HG02973 (cell line): ENCODE results near the gene FAM76A.
A peak's percentile ranks its signal among the peaks of the same experiment; 100 is the strongest.
"Not testable (repeated sequence)": the region's sequence is repeated elsewhere in the genome, so short reads cannot be mapped to it uniquely, and the experiment has no call there.

Source experiments
- ATAC-seq: cut with Tn5 transposase; IDR thresholded peaks from one replicate; pipeline ENCODE4 v1.9.1; 2021; ENCODE audit warnings: moderate library complexity; ENCODE audit not compliant: unreplicated experiment

FAM76A gene

GRCh38 chr1:27725374-27726172, at the start of gene FAM76A:
Gene FAM76A, plus strand, starts transcription at chr1:27725961. Its CDS starts 120 bp downstream, at chr1:27726081.
- ATAC-seq, result peak; percentile 94

GRCh38 chr1:27676410-27676809, 49.4 kb upstream of the FAM76A start:
- ATAC-seq, result no peak

GRCh38 chr1:27678747-27679146, 47.0 kb upstream of the FAM76A start:
- no peak for ATAC-seq

- not testable (repeated sequence) for ATAC-seq
These were observed 45.5 kb upstream of the FAM76A start for GRCh38 chr1:27680225-27680791.

- ATAC-seq, result not testable (repeated sequence)
These were observed 44.2 kb upstream of the FAM76A start for GRCh38 chr1:27681580-27681979.

GRCh38 chr1:27682351-27682944, 43.3 kb upstream of the FAM76A start:
- no peak for ATAC-seq

- ATAC-seq, result no peak
These were observed 41.6 kb upstream of the FAM76A start for GRCh38 chr1:27684176-27684575.

- no peak for ATAC-seq
These were observed 39.4 kb upstream of the FAM76A start for GRCh38 chr1:27686223-27686990.

GRCh38 chr1:27687906-27688305, 37.9 kb upstream of the FAM76A start:
- no peak for ATAC-seq

- ATAC-seq, result no peak
These were observed 36.2 kb upstream of the FAM76A start for GRCh38 chr1:27689423-27690173.

- no peak for ATAC-seq
These were observed 35.6 kb upstream of the FAM76A start for GRCh38 chr1:27690183-27690582.

- ATAC-seq, result not testable (repeated sequence)
These were observed 28.9 kb upstream of the FAM76A start for GRCh38 chr1:27696835-27697234.

- ATAC-seq, result no peak
These were observed 20.8 kb upstream of the FAM76A start for GRCh38 chr1:27704958-27705357.

- no peak for ATAC-seq
These were observed 20.2 kb upstream of the FAM76A start for GRCh38 chr1:27705545-27705944.

- no peak for ATAC-seq
These were observed 15.2 kb upstream of the FAM76A start for GRCh38 chr1:27710574-27710973.

GRCh38 chr1:27713139-27713725, 12.5 kb upstream of the FAM76A start:
- ATAC-seq, result no peak

- no peak for ATAC-seq
These were observed 11.8 kb upstream of the FAM76A start for GRCh38 chr1:27713869-27714513.

GRCh38 chr1:27716262-27716895, 9.4 kb upstream of the FAM76A start:
- no peak for ATAC-seq
